NCI-H1105 treated with DMSO at 0.1 percent for 48 hours (cell line): Measurements from ENCODE around the gene HBG1.

Source experiments
- DNase-seq: peaks from one replicate; lab custom pipeline; 2025; lab: John Stamatoyannopoulos, UW

Gene HBG1

DNA sequence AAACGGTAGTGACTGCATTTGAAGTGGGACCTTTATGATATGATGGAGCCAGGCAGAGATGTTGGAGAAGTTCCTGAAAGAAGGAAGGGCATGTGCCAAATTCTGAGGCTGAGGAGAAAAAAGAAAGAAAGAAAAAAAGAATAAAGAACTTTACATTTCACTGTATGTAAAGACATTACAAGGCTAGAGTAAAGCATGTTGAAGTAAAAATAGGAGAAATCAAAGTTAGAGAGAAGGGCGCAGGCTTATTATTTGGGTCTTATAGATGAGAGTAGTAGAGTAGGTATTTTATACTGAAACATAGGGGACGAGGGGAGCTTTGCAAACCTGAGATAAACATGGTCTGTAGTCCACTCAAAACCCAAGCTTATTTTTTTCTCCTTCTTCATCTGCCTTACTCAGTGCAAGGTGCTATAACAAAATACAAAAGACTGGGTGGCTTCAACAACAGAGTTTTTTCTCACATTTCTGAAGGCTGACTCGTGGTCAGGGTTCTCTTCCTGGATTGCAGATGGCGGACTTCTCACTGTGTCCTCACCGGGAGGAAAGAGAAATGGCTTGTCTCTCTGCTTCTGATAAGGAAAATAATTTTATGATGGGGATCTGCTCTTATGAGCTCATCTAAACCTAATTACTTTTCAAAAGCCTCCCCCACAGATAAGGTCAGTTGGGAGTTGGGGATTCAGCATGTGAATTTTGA is 2.7 kb downstream of the HBG1 start:
- no peak for DNase-seq

DNA sequence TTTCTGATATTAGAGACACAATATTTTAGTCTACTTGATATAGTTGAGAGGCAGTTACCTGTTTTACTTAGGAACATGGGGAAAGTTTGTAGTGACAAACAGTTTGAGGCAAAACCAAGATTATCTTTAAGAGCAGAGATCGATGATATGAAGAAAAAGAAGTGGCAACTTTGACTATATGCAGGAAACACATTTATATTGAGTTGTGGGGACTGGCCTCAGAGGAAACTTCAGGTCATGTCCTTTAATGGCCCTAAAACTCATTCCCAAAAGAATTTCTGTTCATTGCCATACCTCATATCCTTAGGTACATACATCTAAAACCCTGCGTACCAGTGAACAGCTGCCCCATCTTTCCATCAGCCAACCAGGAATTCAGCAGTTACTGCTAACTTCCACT is 4.5 kb downstream of the HBG1 start:
- no peak for DNase-seq

DNA sequence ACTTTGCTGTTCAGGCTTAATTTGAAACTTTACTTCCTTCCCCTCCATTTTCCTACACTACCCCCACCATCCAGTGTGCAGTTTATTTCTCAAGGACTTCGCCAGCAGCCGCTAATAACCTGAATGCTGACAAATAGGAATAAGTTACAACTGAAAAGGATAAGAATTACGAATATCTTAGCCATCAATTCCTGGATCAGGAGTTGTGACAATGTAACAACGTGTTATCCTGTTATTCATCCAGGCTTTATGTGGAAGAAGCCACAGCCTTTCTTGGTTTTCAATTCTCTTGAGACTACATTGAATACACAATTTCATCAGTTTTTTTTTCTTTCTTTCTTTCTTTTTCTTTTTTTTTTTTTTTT is 5.9 kb downstream of the HBG1 start:
- no peak for DNase-seq

- no peak for DNase-seq
Observed at GRCh38 chr11:5242933-5243815, 6.5 kb downstream of the HBG1 start.

- no peak for DNase-seq
Observed at GRCh38 chr11:5242208-5242607, 7.4 kb downstream of the HBG1 start.

GRCh38 chr11:5241458-5241857 is 8.2 kb downstream of the HBG1 start:
- no peak for DNase-seq

DNA sequence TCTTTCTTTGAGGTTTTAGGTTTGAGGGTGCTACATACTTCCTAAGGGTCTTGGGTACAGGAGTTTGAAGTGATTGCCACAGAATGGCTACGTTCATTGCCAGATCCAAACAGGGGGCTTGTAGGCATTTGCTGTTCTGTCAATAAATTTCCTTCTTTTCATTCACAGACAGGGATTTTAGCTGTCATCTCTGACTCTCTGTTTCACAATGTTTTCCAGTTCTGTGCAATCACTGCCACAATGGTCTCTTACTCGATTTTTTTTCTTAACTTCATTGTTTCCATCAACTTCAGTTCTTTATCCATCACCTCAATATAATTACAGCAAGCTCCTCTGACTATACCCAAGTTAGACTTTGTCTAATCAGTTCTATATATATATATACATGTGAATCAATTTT is 9.2 kb downstream of the HBG1 start:
- DNase-seq, result no peak

DNA sequence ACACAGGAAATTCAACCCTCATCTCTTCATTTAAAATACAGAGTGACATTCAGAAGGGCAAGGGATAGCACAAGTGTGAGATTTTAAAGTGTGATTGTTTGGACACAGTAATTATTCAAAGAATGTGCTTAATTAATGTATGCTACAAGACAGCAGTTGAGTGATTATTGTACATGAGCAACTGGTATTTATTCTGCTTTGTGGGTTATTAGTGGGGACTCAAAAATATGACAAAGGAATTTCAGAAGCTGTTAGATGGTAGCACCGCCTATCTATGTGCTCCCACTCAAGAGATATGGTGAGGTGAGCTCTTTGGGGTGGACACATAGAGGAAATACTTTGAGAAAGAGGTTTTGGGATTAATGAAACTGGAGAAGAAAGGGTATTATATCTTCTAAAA is 9.6 kb downstream of the HBG1 start:
- DNase-seq, result no peak

DNA sequence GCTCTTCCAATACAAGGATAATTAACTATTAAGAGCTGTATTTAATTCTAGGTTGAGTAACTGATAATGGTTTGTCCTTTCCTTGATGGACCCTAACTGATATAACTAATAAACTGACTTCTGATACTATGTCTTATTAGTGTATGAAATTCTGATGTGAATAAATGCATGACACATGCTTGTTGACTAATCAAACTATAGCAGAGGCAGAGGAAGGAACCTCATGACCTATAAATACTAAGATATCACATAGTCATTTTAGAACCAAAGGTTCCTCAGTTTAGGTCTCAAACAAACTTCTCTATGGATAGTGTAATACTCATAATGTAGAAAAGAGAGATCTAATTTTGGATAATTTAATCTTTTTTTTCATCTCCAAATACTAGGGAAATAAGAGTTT is 10.6 kb downstream of the HBG1 start:
- DNase-seq, result no peak

- no peak for DNase-seq
Observed at GRCh38 chr11:5238486-5238885, 11.2 kb downstream of the HBG1 start.

GRCh38 chr11:5237420-5237819 is 12.2 kb downstream of the HBG1 start:
- no peak for DNase-seq

DNA sequence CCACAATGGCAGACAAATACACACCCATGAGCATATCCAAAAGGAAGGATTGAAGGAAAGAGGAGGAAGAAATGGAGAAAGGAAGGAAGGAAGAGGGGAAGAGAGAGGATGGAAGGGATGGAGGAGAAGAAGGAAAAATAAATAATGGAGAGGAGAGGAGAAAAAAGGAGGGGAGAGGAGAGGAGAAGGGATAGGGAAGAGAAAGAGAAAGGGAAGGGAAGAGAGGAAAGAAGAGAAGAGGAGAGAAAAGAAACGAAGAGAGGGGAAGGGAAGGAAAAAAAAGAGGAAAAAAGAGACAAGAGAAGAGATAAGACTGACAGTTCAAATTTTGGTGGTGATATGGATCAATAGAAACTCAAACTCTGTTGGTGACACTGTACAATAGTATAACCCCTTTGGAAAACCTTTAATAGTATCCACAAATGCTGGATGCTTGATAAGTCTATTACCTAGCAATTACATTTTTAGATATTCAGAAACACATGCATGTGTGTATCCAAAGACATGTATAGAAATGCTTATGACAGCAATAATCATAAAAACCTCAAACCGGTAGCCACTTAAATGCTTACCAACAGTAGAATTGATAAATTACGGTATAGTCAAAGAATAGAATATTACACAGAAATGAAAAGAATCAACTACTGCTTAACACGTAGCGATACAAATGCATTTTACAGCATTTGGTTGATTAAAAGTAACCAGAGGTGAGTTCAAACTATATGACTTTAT is 14.1 kb downstream of the HBG1 start:
- no peak for DNase-seq

GRCh38 chr11:5234381-5234834 is 15.2 kb downstream of the HBG1 start, which contains the start of gene HBD:
HBD (minus strand) TSS chr11:5234483; CDS start chr11:5234433, 50 bp downstream.
- no peak for DNase-seq

- DNase-seq, result no peak
Observed at GRCh38 chr11:5233307-5233706, 16.4 kb downstream of the HBG1 start.

GRCh38 chr11:5232821-5233220 is 16.8 kb downstream of the HBG1 start:
- DNase-seq, result no peak

GRCh38 chr11:5232176-5232575 is 17.5 kb downstream of the HBG1 start:
- no peak for DNase-seq

- no peak for DNase-seq
Observed at GRCh38 chr11:5231111-5231510, 18.5 kb downstream of the HBG1 start.

GRCh38 chr11:5230266-5230665 is 19.4 kb downstream of the HBG1 start:
- no peak for DNase-seq

- no peak for DNase-seq
Observed at GRCh38 chr11:5229796-5230195, 19.9 kb downstream of the HBG1 start.

- DNase-seq, result no peak
Observed at GRCh38 chr11:5229356-5229755, 20.3 kb downstream of the HBG1 start.

DNA sequence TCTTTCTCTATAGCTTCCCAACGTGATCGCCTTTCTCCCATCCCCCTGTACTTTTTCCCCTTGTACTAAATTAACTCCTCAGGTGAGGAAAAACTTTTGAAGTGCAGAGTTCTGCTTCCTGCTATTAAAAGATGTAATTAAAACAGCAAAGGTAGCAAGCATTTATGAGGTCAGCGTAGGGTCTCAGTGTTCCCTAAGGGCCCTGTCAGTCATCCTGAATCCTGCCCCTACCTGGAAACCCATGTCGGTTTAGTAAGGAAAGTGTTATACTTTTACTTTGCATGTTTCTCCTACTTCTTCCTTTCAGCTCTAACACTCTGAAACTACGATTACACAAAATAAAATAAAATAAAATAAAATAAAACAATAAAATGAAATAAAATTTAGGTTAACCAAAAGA is 21.5 kb downstream of the HBG1 start:
- no peak for DNase-seq

DNA sequence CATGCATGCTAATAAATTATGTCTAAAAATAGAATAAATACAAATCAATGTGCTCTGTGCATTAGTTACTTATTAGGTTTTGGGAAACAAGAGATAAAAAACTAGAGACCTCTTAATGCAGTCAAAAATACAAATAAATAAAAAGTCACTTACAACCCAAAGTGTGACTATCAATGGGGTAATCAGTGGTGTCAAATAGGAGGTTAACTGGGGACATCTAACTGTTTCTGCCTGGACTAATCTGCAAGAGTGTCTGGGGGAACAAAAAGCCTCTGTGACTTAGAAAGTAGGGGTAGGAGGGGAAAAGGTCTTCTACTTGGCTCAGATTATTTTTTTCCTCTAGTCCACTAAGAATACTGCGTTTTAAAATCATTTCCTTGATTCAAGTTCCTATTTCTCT is 22.0 kb downstream of the HBG1 start:
- DNase-seq, result no peak
